KOPT-K1 (cell line): Measurements from ENCODE around the gene CMSS1.

Experiments
- H3K27ac ChIP-seq: fragments of 200-600 bp; sonication (generic); 2 replicates; pipeline ENCODE4 v1.5.1; 2016; ENCODE audit warnings: antibody characterized with exemption, mild to moderate bottlenecking, low read depth, low read length; ENCODE audit not compliant: poor library complexity, severe bottlenecking
- H3K36me3 ChIP-seq: fragments of 200-600 bp; sonication (generic); 2 replicates; pipeline ENCODE4 v1.5.1; 2017; ENCODE audit warnings: antibody characterized with exemption, mild to moderate bottlenecking, low read length, moderate library complexity; ENCODE audit not compliant: insufficient read depth
- H3K9me3 ChIP-seq: fragments of 200-600 bp; sonication (generic); 2 replicates; pipeline ENCODE4 v1.5.1; 2017; ENCODE audit warnings: antibody characterized with exemption, low read length, mild to moderate bottlenecking; ENCODE audit not compliant: insufficient read depth, poor library complexity, severe bottlenecking

The CMSS1 gene

DNA sequence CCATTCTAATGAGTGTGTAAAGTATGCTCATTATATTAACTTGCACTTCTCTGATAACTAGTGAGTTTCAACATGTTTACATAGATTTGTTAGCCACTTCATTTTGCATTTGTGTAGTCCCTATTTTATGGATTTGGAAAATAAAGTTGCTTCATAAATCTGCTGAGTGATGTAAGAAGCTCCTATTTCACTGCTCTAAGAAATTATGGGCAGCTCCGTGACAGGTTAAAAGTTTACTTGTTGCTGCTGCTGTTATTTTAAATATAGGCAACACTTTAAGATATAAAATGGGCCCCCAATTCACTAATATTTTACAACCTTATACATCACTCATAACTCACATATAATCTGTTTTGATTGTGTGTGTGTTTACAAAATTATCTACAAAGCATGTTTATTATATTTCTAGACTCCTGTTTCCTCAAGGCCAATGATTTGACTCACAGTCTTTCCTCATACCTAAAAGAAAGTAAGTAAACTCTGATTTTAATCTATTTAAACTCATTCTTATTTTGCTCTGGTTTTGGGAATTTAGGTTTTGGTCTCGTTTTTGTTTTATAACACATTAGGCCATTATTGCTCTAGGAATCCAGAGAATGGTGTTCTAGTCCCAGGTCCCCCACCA lies 348.4 kb downstream of the CMSS1 start:
- no peak overlapping the region for H3K27ac ChIP-seq
- 0 out of 2 replicates have a peak, but pooled peaks cover 6% of the 10 kb centered on the region for H3K36me3 ChIP-seq
- no peaks in the 10 kb centered on the region for H3K9me3 ChIP-seq

DNA sequence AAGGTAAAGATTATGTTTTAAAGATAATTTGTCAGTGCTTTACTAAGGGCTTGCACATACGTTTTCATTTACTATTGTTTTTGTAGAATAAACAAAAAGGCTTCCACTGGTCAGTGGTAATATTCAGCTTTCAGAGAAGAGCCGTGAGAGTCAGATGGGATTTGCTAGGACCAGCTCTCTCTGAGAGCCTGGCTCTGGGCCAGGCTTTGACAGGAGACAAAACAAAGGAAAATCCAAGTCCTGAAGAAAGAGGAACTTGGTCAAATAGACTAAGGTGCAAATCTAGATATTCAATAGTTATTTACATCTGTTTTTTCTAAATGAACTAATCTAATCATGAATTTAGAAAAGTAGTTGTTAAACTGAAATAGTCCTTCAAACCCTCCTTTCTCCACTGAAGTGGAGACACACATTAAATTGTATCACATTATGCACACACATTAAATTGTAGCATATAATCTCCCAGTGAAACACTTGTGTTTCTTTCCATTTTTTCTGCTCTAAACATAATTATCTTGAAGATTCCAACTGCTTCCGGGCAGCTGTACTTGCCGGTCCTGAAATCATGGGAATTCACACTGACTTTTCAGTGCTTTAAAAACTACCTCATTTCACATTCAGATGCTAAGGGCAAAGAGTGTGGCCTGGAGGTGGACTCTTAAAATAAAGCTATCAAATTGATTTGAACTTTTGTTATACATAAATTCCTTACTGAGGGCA lies 351.7 kb downstream of the CMSS1 start:
- H3K27ac ChIP-seq: no peak overlapping the region
- H3K36me3 ChIP-seq: peaks cover 27% of the 10 kb centered on the region

DNA sequence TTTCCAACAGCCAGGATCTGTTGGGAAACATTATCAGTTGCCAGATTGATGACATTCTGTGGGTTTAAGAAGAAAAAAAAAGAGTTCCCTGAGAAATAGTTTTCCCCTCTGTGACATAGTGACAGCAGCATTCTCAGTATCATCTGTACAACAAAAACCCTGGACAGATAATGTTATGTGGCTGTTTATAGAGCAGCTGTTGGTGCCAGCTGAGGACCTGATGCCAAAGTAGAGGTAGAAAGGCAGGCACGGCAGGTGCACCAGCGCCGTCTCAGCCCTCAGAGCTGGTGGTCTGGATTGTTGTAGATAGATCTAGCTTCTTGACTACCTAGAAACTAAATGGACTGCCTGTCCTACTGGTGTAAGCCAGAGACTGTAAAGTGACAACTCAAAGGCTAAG lies 352.8 kb downstream of the CMSS1 start:
- Histone ChIP-seq H3K9me3 (no peaks in the 10 kb centered on the region), H3K27ac (no peak overlapping the region), H3K36me3 (peaks cover 27% of the 10 kb centered on the region)

More for the DNA sequence above, 351.7 kb downstream of the CMSS1 start:
- no peaks in the 10 kb centered on the region for H3K9me3 ChIP-seq

DNA sequence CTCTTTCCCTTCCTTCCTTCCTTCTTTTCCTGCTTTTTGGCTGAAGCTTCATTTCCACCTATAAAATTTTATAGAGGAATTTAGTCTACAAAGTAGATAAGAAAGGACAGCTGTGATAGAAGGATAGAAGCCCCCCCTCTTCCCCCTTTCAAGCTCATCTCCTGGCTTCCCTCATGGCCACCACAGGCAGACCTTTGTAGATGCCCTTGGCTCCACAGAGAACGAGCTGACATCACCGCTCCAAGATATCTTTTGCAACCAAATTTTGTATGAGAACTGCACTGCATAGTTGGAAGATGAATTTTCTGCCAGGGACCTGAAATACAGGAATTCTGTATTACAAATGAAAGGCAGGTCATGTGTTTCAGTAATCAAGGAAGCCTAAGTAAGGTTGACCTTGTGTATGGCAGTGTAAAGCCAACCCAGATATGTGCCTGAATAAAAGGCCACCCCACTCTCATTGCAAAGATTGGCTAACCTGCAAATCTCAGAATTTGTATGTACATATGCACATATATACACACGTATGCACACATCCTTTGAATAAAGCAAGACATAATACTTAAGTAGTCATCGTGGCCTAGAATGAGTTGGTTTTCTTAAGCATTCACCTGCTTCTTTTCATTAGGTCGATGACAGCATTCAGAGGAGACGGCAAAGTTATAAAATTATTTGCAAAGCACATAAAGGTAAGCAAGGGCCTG lies 353.7 kb downstream of the CMSS1 start:
- Histone ChIP-seq H3K36me3 (peaks cover 33% of the 10 kb centered on the region), H3K9me3 (no peaks in the 10 kb centered on the region), H3K27ac (no peak overlapping the region)

DNA sequence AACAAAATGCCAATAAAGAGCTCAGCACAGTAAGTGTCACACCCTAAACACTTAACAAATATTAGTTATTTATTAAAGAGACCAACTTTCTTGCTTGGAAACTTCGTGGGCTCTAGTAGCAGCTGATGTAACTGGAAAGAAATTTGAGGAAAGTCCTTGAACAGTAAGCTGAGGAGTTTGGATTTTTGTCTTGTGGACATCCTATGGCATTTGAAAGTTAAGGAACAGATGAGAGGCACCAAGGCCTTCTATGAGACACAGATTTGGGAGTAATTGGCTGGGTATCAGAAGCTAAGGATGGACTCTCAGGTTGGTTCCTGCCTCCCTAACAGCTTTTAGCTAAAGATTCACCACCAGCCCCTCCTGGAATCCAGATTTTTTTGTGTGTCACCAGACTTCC lies 356.3 kb downstream of the CMSS1 start:
- Histone ChIP-seq H3K9me3 (peaks cover 9% of the 10 kb centered on the region), H3K27ac (no peak overlapping the region), H3K36me3 (peaks cover 51% of the 10 kb centered on the region)

DNA sequence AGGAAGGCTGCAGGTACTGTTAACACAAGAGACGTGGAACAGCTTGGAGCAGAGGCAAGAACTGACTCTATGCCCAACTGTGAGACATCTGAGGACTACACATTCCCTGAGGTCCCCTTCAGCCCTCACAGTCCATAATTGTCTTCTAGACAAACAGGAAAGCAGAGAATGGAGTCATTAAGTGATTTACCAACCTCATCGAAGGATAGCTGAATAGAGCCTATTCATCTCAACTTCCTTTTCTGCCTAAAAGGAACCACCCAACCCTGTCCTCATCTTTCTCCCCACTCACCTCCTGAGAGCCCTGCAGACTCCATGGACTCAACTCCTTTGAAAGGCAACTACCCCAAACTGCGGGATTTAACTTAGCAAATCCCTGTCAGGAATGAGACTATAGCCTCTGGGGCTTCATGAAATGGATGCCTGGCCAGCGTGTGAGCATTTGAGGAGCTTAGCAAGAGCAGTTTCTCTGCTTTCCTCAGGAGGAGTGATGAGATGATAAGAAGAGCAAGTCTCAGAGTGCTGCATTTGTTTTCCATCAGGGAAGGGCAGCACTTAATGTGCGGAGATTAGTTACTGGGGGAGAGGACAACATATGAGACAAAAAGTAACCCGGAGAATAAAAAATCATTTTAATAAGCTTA lies 358.1 kb downstream of the CMSS1 start:
- Histone ChIP-seq H3K9me3 (peaks cover 27% of the 10 kb centered on the region), H3K27ac (no peak overlapping the region), H3K36me3 (peaks cover 67% of the 10 kb centered on the region)

DNA sequence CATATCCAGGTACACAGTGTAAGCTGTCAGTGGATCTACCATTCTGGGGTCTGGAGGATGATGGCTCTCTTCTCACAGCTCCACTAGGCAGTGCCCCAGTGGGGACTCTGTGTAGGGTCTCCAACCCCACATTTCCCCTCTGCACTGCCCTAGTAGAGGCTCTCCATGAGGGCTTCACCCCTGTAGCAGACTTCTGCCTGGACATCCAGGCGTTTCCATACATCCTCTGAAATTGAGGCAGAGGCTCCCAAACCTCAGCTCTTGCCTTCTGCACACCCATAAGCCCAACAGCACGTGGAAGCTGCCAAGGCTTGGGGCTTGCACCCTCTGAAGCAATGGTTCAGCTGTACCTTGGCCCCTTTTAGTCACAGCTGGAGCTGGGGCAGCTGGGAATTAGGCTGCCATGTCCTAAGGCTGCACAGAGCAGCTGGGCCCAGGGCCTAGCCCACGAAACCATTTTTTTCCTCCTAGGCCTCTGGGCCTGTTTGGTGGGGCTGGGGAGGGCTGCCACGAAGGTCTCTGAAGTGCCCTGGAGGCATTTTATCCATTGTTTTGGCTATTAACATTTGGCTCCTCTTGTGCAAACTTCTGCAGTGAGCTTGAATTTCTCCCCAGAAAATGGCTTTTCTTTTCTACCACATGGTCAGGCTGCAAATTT lies 362.2 kb downstream of the CMSS1 start:
- peaks cover 27% of the 10 kb centered on the region for H3K9me3 ChIP-seq
- H3K27ac ChIP-seq: no peak overlapping the region
- peaks cover 46% of the 10 kb centered on the region for H3K36me3 ChIP-seq

DNA sequence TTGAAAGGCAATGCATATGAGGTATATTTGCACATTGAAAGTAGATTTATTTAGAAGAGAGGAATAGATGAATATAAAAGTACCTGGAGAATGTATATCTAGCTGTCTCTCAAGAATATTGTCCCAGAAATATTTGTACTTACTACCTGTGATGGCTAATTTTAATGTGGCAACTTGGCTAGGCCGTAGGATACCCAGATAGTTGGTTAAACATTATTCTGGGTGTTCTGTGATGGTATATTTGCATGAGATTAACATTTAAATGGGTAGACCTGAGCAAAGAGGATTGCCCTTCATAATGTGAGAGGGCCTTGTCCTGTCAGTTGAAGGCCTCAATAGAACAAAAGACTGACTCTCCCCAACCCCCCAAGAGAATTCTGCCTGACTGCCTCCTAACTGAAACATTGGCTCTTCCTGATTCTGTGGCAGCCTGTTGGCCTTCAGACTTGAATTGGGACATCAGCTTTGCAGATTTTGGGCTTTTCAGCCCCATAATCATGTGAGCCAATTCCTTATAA lies 366.0 kb downstream of the CMSS1 start:
- Histone ChIP-seq H3K36me3 (peaks cover 19% of the 10 kb centered on the region), H3K27ac (no peak overlapping the region)

DNA sequence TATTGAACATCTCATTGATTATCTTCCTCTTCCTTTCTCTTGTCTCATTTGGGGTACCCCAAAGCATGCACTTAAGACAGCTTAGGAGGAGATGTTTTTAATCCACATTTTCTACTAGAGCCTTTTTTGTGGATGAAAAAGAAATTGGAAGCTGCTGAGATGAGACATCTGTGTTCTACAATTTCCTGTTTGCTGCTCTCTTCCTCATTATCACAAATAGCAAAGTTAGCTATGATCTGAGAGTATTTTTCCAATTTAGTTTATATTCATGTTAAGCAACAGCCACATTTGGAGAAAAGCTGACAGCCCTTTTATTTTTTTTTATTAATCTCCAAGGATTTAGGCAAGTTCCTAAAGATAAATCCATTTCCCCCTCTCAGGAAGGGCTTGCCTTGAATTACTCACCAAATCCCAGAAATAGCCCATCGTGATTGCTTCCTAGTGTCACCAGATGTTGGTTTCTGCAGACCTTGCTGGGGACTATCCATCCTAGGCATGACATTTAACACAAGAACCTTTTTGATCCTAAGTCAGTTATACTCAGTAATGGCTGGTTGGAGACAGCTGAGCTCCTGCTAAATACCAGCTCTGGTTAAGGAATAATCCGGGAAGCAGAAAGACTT lies 367.4 kb downstream of the CMSS1 start:
- Histone ChIP-seq H3K9me3 (peaks cover 7% of the 10 kb centered on the region), H3K36me3 (peaks cover 5% of the 10 kb centered on the region; the same call in 1 of the 2 replicates), H3K27ac (no peak overlapping the region)

More for the DNA sequence above, 366.0 kb downstream of the CMSS1 start:
- peaks cover 21% of the 10 kb centered on the region for H3K9me3 ChIP-seq

DNA sequence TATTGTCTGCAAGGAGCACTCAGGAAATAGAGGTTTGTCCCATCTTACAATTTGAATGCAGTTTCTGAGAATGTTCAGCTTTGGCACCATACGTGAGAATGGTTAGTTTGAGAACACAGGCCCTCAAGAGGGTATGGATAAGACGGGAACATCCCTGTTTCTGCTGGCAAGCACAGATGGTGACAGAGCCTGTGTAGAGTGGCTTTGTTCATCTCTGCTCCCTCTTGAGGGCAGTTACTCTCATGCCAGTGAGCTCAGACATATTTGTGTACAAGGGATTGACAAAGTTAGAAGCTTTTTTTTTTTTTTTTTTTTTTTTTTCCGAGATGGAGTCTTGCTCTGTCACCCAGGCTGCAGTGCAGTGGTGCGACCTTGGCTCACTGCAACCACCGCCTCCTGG lies 368.2 kb downstream of the CMSS1 start:
- Histone ChIP-seq H3K9me3 (no peaks in the 10 kb centered on the region), H3K27ac (no peak overlapping the region), H3K36me3 (no peaks in the 10 kb centered on the region)

DNA sequence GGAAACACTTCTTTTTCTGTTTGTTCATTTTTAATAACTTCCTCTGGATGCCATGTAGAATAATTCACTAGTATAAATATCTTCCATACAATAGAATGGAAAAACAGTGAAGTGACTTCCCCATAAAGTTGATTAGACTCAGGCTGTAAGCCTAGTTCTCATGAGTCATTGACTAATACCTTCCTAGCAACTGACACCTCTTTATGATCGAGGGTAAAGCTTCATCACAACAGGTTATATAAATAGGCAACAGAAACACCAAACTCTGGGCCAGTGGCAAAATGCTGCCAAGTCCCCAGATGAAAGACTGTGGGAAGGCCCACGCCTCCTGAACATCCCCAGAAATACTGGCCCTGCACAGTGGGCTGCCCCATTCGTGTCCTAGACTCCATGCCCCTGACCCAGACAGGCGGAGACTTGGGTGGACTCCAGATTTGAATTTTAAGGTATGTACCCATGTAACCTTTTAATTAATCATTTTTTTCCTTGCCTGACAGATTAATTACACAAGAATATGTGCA lies 371.8 kb downstream of the CMSS1 start:
- H3K36me3 ChIP-seq: no peaks in the 10 kb centered on the region
- H3K9me3 ChIP-seq: no peaks in the 10 kb centered on the region
- H3K27ac ChIP-seq: no peak overlapping the region

DNA sequence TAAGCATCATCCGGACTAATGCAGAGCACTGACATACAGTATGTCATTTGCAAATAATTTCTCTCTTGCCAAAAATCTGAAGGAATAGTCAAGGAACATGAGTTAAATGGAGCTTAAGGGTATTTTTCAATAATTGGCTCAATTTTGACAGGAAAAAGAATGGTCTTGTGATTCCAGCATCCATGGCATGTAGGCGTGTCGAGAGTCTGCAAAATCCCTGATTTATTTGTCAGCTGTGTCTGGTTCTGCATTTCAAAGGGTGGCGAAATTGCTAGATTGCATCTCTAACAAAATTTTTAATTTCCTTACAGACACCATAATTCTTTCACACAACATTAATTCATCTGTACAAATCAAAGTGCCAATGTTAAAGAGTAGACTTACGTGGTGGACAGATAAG lies 377.7 kb downstream of the CMSS1 start:
- H3K27ac ChIP-seq: no peak overlapping the region
- H3K36me3 ChIP-seq: no peaks in the 10 kb centered on the region
- no peaks in the 10 kb centered on the region for H3K9me3 ChIP-seq

DNA sequence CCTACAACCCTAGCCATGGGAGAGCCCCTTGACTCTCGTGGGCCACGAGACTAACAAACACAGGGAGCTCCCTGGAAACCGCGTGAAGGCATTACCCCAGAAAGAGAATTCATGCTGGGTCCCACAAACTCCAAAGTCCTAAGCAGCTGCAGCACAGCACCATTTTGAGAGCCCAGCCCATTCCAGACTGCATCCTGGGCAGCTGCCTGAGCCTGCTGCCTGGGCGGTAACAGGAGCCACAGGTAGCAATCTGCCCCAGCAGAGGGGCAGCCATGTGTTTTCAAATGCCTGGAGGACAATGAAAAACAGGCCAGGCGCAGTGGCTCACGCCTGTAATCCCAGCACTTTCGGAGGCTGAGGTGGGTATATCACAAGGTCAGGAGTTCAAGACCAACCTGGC lies 380.2 kb downstream of the CMSS1 start:
- H3K9me3 ChIP-seq: no peaks in the 10 kb centered on the region
- no peaks in the 10 kb centered on the region for H3K36me3 ChIP-seq
- no peak overlapping the region for H3K27ac ChIP-seq
